Chondrocyte (in vitro differentiated cells): ENCODE measurements around the gene SLC39A9. TPM values are rescaled to one million over a fixed set of nuclear protein-coding genes. Genes with fewer than 3 reads are reported as not detected.

ENCODE experiments used
- DNase-seq: peaks from one replicate; pipeline ENCODE4 v3.0.0; 2021; ENCODE audit warnings: mixed read lengths, low spot score
- H3K27ac Mint-ChIP-seq: one replicate; pipeline ENCODE4 v1.8.0; 2021; ENCODE audit warnings: mild to moderate bottlenecking, moderate library complexity, mixed read lengths; ENCODE audit not compliant: unreplicated experiment
- H3K27me3 Mint-ChIP-seq: 2 replicates; pipeline ENCODE4 v1.8.0; 2021; ENCODE audit warnings: low read depth, mixed read lengths
- H3K36me3 Mint-ChIP-seq: 2 replicates; pipeline ENCODE4 v1.8.0; 2021; ENCODE audit warnings: low read depth, mixed read lengths
- H3K4me1 Mint-ChIP-seq: 2 replicates; pipeline ENCODE4 v1.8.0; 2021; ENCODE audit warnings: low read depth, mild to moderate bottlenecking, mixed read lengths
- H3K4me3 Mint-ChIP-seq: one replicate; pipeline ENCODE4 v1.8.0; 2021; ENCODE audit warnings: mild to moderate bottlenecking, moderate library complexity, mixed read lengths; ENCODE audit not compliant: unreplicated experiment
- H3K9me3 Mint-ChIP-seq: 2 replicates; pipeline ENCODE4 v1.8.0; 2021; ENCODE audit warnings: low read depth, mixed read lengths
- total RNA-seq: library from RNA; stranded (reverse); gene quantifications from 3 replicates; pipeline ENCODE4 v1.2.1, GENCODE V29; 2021
- TF ChIP-seq, protein P1 (sequence below): fragments of 200-600 bp; sonication (generic); IDR thresholded peaks from 2 replicates; pipeline ENCODE4 v1.5.0; 2021; ENCODE audit warnings: antibody characterized with exemption, mild to moderate bottlenecking, moderate library complexity

The SLC39A9 gene
- total RNA-seq, 1 donor from 2014 or later = 78.9 TPM

DNA sequence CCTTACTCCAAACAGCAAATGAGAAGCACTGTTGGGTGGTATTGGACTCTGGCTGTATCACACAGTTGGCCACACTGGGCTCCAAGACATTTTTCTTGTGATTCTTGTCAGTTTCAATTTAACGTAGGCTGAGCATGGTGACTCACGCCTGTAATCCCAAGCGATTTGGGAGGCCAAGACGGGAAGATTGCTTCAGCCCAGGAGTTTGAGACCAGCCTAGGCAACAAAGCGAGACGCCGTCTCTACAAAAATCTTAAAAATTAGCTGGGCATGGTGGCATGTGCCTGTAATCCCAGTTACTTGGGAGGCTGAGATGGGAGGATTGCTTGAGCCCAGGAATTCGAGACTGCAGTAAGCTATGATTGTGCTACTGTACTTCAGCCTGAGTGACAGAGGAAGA is 50.7 kb downstream of the SLC39A9 start:
- peaks cover 9% of the 10 kb centered on the region for H3K36me3 Mint-ChIP-seq
- no peaks in the 10 kb centered on the region for H3K9me3 Mint-ChIP-seq

DNA sequence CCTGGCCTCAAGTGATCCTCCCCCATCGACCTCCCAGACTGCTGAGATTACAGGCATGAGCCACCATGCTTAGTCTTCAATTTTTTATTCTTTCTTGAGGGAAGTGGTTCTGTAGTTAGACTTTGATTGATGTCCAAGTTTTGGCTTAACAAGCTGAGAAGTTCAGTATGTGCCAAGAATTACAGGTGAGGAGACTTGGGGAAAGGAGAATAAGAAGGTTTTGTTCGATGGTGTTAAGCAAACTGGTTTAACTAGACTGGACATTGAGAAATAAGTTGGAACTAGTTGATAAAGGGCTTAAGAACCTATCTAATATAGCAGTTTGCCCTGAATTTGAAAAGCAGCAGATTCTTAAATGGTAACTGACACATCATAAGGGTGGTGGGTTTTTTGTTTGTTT is 53.4 kb downstream of the SLC39A9 start:
- H3K27ac Mint-ChIP-seq = no peak overlapping the region
- peaks cover 10% of the 10 kb centered on the region for H3K36me3 Mint-ChIP-seq
- no peaks in the 10 kb centered on the region for H3K9me3 Mint-ChIP-seq
- H3K4me1 Mint-ChIP-seq = no peaks in the 10 kb centered on the region
- no peak for DNase-seq
- TF ChIP-seq, protein P1, sequence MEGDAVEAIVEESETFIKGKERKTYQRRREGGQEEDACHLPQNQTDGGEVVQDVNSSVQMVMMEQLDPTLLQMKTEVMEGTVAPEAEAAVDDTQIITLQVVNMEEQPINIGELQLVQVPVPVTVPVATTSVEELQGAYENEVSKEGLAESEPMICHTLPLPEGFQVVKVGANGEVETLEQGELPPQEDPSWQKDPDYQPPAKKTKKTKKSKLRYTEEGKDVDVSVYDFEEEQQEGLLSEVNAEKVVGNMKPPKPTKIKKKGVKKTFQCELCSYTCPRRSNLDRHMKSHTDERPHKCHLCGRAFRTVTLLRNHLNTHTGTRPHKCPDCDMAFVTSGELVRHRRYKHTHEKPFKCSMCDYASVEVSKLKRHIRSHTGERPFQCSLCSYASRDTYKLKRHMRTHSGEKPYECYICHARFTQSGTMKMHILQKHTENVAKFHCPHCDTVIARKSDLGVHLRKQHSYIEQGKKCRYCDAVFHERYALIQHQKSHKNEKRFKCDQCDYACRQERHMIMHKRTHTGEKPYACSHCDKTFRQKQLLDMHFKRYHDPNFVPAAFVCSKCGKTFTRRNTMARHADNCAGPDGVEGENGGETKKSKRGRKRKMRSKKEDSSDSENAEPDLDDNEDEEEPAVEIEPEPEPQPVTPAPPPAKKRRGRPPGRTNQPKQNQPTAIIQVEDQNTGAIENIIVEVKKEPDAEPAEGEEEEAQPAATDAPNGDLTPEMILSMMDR = no peak
- no peak overlapping the region for H3K4me3 Mint-ChIP-seq
- no peaks in the 10 kb centered on the region for H3K27me3 Mint-ChIP-seq

More for the DNA sequence above, 50.7 kb downstream of the SLC39A9 start:
- TF ChIP-seq, protein P1 = no peak
- Mint-ChIP-seq H3K4me1 (no peaks in the 10 kb centered on the region), H3K4me3 (no peak overlapping the region), H3K27me3 (no peaks in the 10 kb centered on the region), H3K27ac (no peak overlapping the region)
- no peak for DNase-seq

DNA sequence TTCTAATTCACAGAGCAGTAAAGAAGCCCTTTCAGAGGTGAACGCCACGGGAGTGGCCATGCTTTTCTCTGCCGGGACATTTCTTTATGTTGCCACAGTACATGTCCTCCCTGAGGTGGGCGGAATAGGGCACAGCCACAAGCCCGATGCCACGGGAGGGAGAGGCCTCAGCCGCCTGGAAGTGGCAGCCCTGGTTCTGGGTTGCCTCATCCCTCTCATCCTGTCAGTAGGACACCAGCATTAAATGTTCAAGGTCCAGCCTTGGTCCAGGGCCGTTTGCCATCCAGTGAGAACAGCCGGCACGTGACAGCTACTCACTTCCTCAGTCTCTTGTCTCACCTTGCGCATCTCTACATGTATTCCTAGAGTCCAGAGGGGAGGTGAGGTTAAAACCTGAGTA is 59.9 kb downstream of the SLC39A9 start:
- no peaks in the 10 kb centered on the region for H3K9me3 Mint-ChIP-seq
- H3K27ac Mint-ChIP-seq = no peak overlapping the region

DNA sequence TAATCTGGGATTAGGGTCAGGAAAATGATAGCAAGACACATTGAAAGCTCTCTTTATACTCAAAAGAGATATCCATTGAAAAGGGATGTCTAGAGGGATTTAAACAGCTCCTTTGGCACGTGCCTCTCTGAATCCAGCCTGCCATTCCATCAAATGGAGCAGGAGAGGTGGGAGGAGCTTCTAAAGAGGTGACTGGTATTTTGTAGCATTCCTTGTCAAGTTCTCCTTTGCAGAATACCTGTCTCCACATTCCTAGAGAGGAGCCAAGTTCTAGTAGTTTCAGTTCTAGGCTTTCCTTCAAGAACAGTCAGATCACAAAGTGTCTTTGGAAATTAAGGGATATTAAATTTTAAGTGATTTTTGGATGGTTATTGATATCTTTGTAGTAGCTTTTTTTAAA is 60.6 kb downstream of the SLC39A9 start:
- TF ChIP-seq, protein P1 = no peak
- H3K9me3 Mint-ChIP-seq = no peaks in the 10 kb centered on the region
- no peak overlapping the region for H3K27ac Mint-ChIP-seq
- H3K36me3 Mint-ChIP-seq = peaks cover 11% of the 10 kb centered on the region
- H3K4me3 Mint-ChIP-seq = no peak overlapping the region
- peaks cover 2% of the 10 kb centered on the region for H3K4me1 Mint-ChIP-seq
- no peaks in the 10 kb centered on the region for H3K27me3 Mint-ChIP-seq
- DNase-seq = no peak

More for the DNA sequence above, 59.9 kb downstream of the SLC39A9 start:
- Mint-ChIP-seq H3K36me3 (peaks cover 11% of the 10 kb centered on the region), H3K27me3 (no peaks in the 10 kb centered on the region), H3K4me3 (no peak overlapping the region), H3K4me1 (no peaks in the 10 kb centered on the region)
- DNase-seq = no peak
- TF ChIP-seq, protein P1 = no peak

DNA sequence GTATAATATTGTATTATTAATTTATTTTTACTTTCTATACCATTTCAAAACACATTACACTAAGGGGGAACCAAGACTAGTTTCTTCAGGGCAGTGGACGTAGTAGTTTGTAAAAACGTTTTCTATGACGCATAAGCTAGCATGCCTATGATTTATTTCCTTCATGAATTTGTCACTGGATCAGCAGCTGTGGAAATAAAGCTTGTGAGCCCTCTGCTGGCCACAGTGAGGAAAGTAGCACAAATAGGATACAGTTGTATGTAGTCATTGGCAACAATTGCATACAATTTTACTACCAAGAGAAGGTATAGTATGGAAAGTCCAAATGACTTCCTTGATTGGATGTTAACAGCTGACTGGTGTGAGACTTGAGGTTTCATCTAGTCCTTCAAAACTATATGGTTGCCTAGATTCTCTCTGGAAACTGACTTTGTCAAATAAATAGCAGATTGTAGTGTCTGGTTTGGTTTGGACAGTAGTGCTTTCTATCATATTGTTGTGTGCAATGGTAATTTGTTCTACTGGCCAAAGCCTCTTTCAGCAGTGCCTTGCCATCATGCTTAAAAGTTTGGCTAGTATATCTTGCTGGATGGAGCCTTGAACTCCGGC is 61.7 kb downstream of the SLC39A9 start:
- Mint-ChIP-seq H3K4me1 (peaks cover 13% of the 10 kb centered on the region), H3K36me3 (peaks cover 11% of the 10 kb centered on the region), H3K27ac (no peak overlapping the region), H3K9me3 (no peaks in the 10 kb centered on the region), H3K27me3 (no peaks in the 10 kb centered on the region), H3K4me3 (no peak overlapping the region)
- TF ChIP-seq, protein P1 = peak; percentile 92
- DNase-seq = no peak
